ENCODE results near the gene DCLK1.

DCLK1 gene

GRCh38 chr13:35830850-35831450 lies 300.2 kb downstream of the DCLK1 start:
- no peak for DNase-seq (ENCODE audit: low read depth in 2 of 2)

GRCh38 chr13:35826626-35827254 lies 304.4 kb downstream of the DCLK1 start:
- DNase-seq (ENCODE audit: low read depth in 2 of 2): no peak

GRCh38 chr13:35824825-35825224 lies 306.4 kb downstream of the DCLK1 start:
- no peak for DNase-seq (ENCODE audit: low read depth in 2 of 2)

GRCh38 chr13:35824395-35824794 lies 306.8 kb downstream of the DCLK1 start:
- DNase-seq (ENCODE audit: low read depth in 2 of 2): no peak

GRCh38 chr13:35822666-35823065 lies 308.5 kb downstream of the DCLK1 start:
- no peak for DNase-seq (ENCODE audit: low read depth in 2 of 2)

GRCh38 chr13:35818633-35819067 lies 312.5 kb downstream of the DCLK1 start:
- no peak for DNase-seq (ENCODE audit: low read depth in 2 of 2)

- no peak for DNase-seq (ENCODE audit: low read depth in 2 of 2)
These were observed 313.3 kb downstream of the DCLK1 start for GRCh38 chr13:35817642-35818607.

GRCh38 chr13:35814605-35815011 lies 316.6 kb downstream of the DCLK1 start:
- no peak for DNase-seq (ENCODE audit: low read depth in 2 of 2)

- no peak for DNase-seq (ENCODE audit: low read depth in 2 of 2)
These were observed 318.4 kb downstream of the DCLK1 start for GRCh38 chr13:35812736-35813135.

GRCh38 chr13:35810321-35810720 lies 320.9 kb downstream of the DCLK1 start:
- DNase-seq (ENCODE audit: low read depth in 2 of 2): no peak

GRCh38 chr13:35808846-35809245 lies 322.3 kb downstream of the DCLK1 start:
- DNase-seq (ENCODE audit: low read depth in 2 of 2): no peak

- no peak for DNase-seq (ENCODE audit: low read depth in 2 of 2)
These were observed 326.3 kb downstream of the DCLK1 start for GRCh38 chr13:35804901-35805300.

- DNase-seq (ENCODE audit: low read depth in 2 of 2): no peak
These were observed 333.2 kb downstream of the DCLK1 start for GRCh38 chr13:35797991-35798390.

GRCh38 chr13:35797244-35797643 lies 333.9 kb downstream of the DCLK1 start:
- DNase-seq (ENCODE audit: low read depth in 2 of 2): no peak

GRCh38 chr13:35796623-35797022 lies 334.6 kb downstream of the DCLK1 start:
- DNase-seq (ENCODE audit: low read depth in 2 of 2): no peak

GRCh38 chr13:35794734-35795389 lies 336.3 kb downstream of the DCLK1 start:
- no peak for DNase-seq (ENCODE audit: low read depth in 2 of 2)

- no peak for DNase-seq (ENCODE audit: low read depth in 2 of 2)
These were observed 337.4 kb downstream of the DCLK1 start for GRCh38 chr13:35793823-35794222.

GRCh38 chr13:35792911-35793310 lies 338.3 kb downstream of the DCLK1 start:
- DNase-seq (ENCODE audit: low read depth in 2 of 2): no peak

GRCh38 chr13:35792021-35792420 lies 339.2 kb downstream of the DCLK1 start:
- no peak for DNase-seq (ENCODE audit: low read depth in 2 of 2)

- no peak for DNase-seq (ENCODE audit: low read depth in 2 of 2)
These were observed 339.9 kb downstream of the DCLK1 start for GRCh38 chr13:35791184-35791851.

GRCh38 chr13:35789335-35790165 lies 341.6 kb downstream of the DCLK1 start:
- no peak for DNase-seq (ENCODE audit: low read depth in 2 of 2)
